GM23338 (cell line): ENCODE results near the gene FOXC2. TPM values are rescaled to one million over a fixed set of nuclear protein-coding genes. Genes with fewer than 3 reads are reported as not detected.

Experiments
- ATAC-seq: fragments of 200-7000 bp; cut with Tn5 transposase; 3 replicates; pipeline ENCODE4 v1.9.1; 2020
- DNase-seq: peaks from one replicate; pipeline ENCODE4 v3.0.0-alpha.2; 2015; ENCODE audit warnings: low spot score
- H2AFZ ChIP-seq: fragments of 200-600 bp; sonication (generic); 2 replicates; pipeline ENCODE4 v1.8.0; 2016; ENCODE audit warnings: antibody characterized with exemption, mild to moderate bottlenecking, moderate library complexity
- H3F3A ChIP-seq: fragments of 200-600 bp; sonication (generic); replicated peaks from 2 replicates; pipeline ENCODE4 v1.8.0; 2017; ENCODE audit warnings: antibody characterized with exemption, mixed run types, low read depth
- H3K27ac ChIP-seq: fragments of 200-600 bp; sonication (generic); 2 replicates; pipeline ENCODE4 v1.6.1; 2016; ENCODE audit warnings: low read depth
- H3K27me3 ChIP-seq: fragments of 200-600 bp; sonication (generic); 2 replicates; pipeline ENCODE4 v1.8.0; 2016; ENCODE audit warnings: mild to moderate bottlenecking, mixed run types, moderate library complexity; ENCODE audit not compliant: insufficient read depth
- H3K36me3 ChIP-seq: fragments of 200-600 bp; sonication (generic); 2 replicates; pipeline ENCODE4 v1.8.0; 2016; ENCODE audit warnings: mild to moderate bottlenecking; ENCODE audit not compliant: insufficient read depth
- H3K4me1 ChIP-seq: fragments of 200-600 bp; sonication (generic); 2 replicates; pipeline ENCODE4 v1.8.0; 2016; ENCODE audit warnings: mild to moderate bottlenecking, moderate library complexity; ENCODE audit not compliant: insufficient read depth
- H3K4me2 ChIP-seq: fragments of 200-600 bp; sonication (generic); 2 replicates; pipeline ENCODE4 v1.7.1; 2017; ENCODE audit warnings: mixed run types
- H3K4me3 ChIP-seq: fragments of 200-600 bp; sonication (generic); 2 replicates; pipeline ENCODE4 v1.6.1; 2016; ENCODE audit warnings: mixed run types
- H3K79me2 ChIP-seq: fragments of 200-600 bp; sonication (generic); replicated peaks from 2 replicates; pipeline ENCODE4 v1.8.0; 2017; ENCODE audit warnings: mild to moderate bottlenecking; ENCODE audit not compliant: insufficient read depth
- H3K9me2 ChIP-seq: fragments of 200-600 bp; sonication (generic); 2 replicates; pipeline ENCODE4 v1.8.0; 2017; ENCODE audit not compliant: insufficient read depth
- H4K20me1 ChIP-seq: fragments of 200-600 bp; sonication (generic); replicated peaks from 2 replicates; pipeline ENCODE4 v1.8.0; 2017; ENCODE audit warnings: mild to moderate bottlenecking; ENCODE audit not compliant: insufficient read depth
- H3K27ac Mint-ChIP-seq: 2 replicates; pipeline ENCODE4 v1.8.0; 2020; ENCODE audit warnings: inconsistent platforms, mild to moderate bottlenecking, moderate library complexity, mixed read lengths
- H3K27me3 Mint-ChIP-seq: 3 replicates; pipeline ENCODE4 v1.8.0; 2022; ENCODE audit warnings: low read depth, mild to moderate bottlenecking, moderate library complexity, mixed read lengths, inconsistent platforms; ENCODE audit not compliant: insufficient read depth, poor library complexity
- H3K36me3 Mint-ChIP-seq: 3 replicates; pipeline ENCODE4 v1.8.0; 2021; ENCODE audit warnings: low read depth, mild to moderate bottlenecking, inconsistent platforms, moderate library complexity, mixed read lengths
- H3K4me1 Mint-ChIP-seq: 3 replicates; pipeline ENCODE4 v1.8.0; 2020; ENCODE audit warnings: mild to moderate bottlenecking, inconsistent platforms, mixed read lengths
- H3K4me3 Mint-ChIP-seq: 3 replicates; pipeline ENCODE4 v1.8.0; 2021; ENCODE audit warnings: moderate library complexity, mild to moderate bottlenecking, inconsistent platforms, mixed read lengths
- H3K9me3 Mint-ChIP-seq: 3 replicates; pipeline ENCODE4 v1.8.0; 2020; ENCODE audit warnings: moderate library complexity, mild to moderate bottlenecking, inconsistent platforms, mixed read lengths
- CREB1 ChIP-seq: fragments of 250-450 bp; sonication (Bioruptor Pico); IDR thresholded peaks from 2 replicates; pipeline ENCODE4 v1.5.0; 2020; ENCODE audit warnings: low read depth, mild to moderate bottlenecking, moderate library complexity
- EZH2 ChIP-seq: fragments of 200-600 bp; sonication (generic); IDR thresholded peaks from one replicate; pipeline ENCODE4 v1.8.0; 2017; ENCODE audit warnings: antibody characterized with exemption, mild to moderate bottlenecking, low read depth; ENCODE audit not compliant: unreplicated experiment
- EZH2phosphoT487 ChIP-seq: fragments of 200-600 bp; sonication (generic); IDR thresholded peaks from one replicate; pipeline ENCODE4 v1.8.1; 2018; ENCODE audit warnings: antibody characterized with exemption; ENCODE audit not compliant: unreplicated experiment
- JUNB ChIP-seq: IDR thresholded peaks from one replicate; pipeline ENCODE4 v1.6.1; 2016; ENCODE audit warnings: antibody characterized with exemption; ENCODE audit not compliant: unreplicated experiment
- NANOG ChIP-seq: IDR thresholded peaks from 2 replicates; pipeline ENCODE4 v1.6.1; 2016; ENCODE audit warnings: antibody characterized with exemption, borderline replicate concordance
- POLR2AphosphoS5 ChIP-seq: IDR thresholded peaks from 2 replicates; pipeline ENCODE4 v1.6.1; 2016; ENCODE audit warnings: antibody characterized with exemption, low read depth
- STAT1 ChIP-seq: IDR thresholded peaks from one replicate; pipeline ENCODE4 v1.6.1; 2016; ENCODE audit warnings: antibody characterized with exemption; ENCODE audit not compliant: unreplicated experiment
- ZNF114 ChIP-seq: fragments of 250-450 bp; sonication (Bioruptor Pico); IDR thresholded peaks from 2 replicates; pipeline ENCODE4 v1.5.0; 2020; ENCODE audit warnings: mild to moderate bottlenecking, moderate library complexity
- ZNF331 ChIP-seq: fragments of 250-450 bp; sonication (Bioruptor Pico); IDR thresholded peaks from 2 replicates; pipeline ENCODE4 v1.5.0; 2020; ENCODE audit warnings: low read depth, mild to moderate bottlenecking, moderate library complexity
- polyA plus RNA-seq: library from polyadenylated mRNA; unstranded; fragments of >200 nt; fragmentation: Nextera tagmentation; extraction: Ambion mirVana; gene quantifications from 2 replicates; pipeline ENCODE4 v1.2.1, GENCODE V29; 2016
- total RNA-seq: library from RNA; depleted of rRNA; stranded (reverse); fragments of >200 nt; shearing (Covaris generic); gene quantifications from 2 replicates; pipeline ENCODE4 v1.2.3, GENCODE V29; 2014
- TF ChIP-seq, protein P1 (sequence below): IDR thresholded peaks from 2 replicates; pipeline ENCODE4 v1.6.1; 2016; ENCODE audit warnings: antibody characterized with exemption
- TF ChIP-seq, protein P2 (sequence below), 2 experiments: fragments of 200-600 bp in 1 of 2; sonication (generic) in 1 of 2; conservative IDR thresholded peaks; 2 replicates each; pipeline versions ENCODE4 v1.5.1 to v1.6.1; 2016 to 2017; ENCODE audit warnings: antibody characterized with exemption in 2 of 2, low read depth in 2 of 2, mild to moderate bottlenecking in 2 of 2, moderate library complexity in 1 of 2
- TF ChIP-seq, protein P3 (sequence below): IDR thresholded peaks from one replicate; pipeline ENCODE4 v1.6.1; 2018; ENCODE audit warnings: antibody characterized with exemption; ENCODE audit not compliant: unreplicated experiment

Gene FOXC2
- total and polyA plus RNA-seq, 2 experiments from 2014 or later = 0.16 TPM; not detected in 1

DNA sequence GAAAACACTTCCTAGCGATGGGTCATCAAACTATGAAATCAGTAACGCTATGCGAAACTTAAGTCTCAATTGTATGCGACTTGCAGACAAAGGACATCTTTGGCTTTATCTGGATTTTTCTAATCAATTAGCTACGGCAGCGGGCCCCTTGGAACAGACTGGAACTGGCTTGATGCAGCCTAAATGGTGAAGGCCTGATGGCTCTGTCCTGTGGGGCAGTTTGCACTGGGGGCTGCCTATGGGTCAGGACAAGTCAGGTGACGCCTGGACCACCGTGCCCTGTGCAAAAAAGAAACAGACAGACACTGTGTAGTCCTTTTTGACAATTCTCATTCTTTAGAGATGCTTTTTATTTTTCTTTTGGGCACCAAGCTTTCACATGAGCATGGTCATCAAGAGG lies 33.6 kb upstream of the FOXC2 start:
- Histone ChIP-seq H3F3A (no peaks in the 10 kb centered on the region), H4K20me1 (no peaks in the 10 kb centered on the region), H2AFZ (no peak overlapping the region), H3K79me2 (no peaks in the 10 kb centered on the region), H3K27me3 (no peaks in the 10 kb centered on the region), H3K4me1 (0 out of 2 replicates have a peak, but pooled peaks cover 3% of the 10 kb centered on the region), H3K9me2 (no peaks in the 10 kb centered on the region), H3K27ac (no peak overlapping the region), H3K4me3 (no peak overlapping the region), H3K36me3 (no peaks in the 10 kb centered on the region), H3K4me2 (no peak overlapping the region)
- Mint-ChIP-seq H3K9me3 (peaks cover 5% of the 10 kb centered on the region; the same call in 2 of the 3 replicates), H3K27ac (no peak overlapping the region), H3K36me3 (peaks cover 11% of the 10 kb centered on the region; the same call in 1 of the 3 replicates), H3K4me1 (no peaks in the 10 kb centered on the region), H3K4me3 (no peak overlapping the region), H3K27me3 (peaks cover 6% of the 10 kb centered on the region)
- no peak for TF ChIP-seq POLR2AphosphoS5
- no peak for DNase-seq
- no peak for ATAC-seq

DNA sequence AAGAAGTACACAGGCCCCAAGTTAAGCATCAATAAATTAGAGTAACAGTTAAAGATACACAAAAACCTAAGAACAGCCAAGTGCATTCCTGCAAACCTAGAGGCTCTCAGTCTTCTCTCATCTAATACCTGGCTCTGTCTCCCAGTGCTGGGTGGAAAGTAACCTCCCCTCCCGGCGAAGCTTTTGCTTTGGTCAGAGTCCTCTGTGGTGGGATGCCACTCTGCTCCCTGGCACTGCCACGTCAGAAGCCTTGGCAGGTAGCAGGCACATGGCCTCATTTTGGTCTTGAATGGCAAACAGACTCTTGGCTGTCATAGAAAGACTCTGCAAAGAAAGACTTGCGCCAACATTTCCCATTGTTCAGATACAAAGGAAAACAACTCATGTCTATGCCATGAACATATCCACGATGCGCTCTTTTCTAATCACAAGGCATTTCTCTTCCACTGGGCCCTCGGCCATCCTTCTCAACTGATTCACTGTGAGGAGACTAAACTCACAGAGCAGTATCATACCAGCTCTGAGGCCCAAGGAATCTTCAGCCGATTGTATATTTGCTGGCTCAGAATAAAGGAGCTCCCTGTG lies 32.8 kb upstream of the FOXC2 start:
- H3K9me3 Mint-ChIP-seq = no peaks in the 10 kb centered on the region; the same call in 2 of the 3 replicates
- peaks cover 5% of the 10 kb centered on the region; the same call in 1 of the 3 replicates for H3K36me3 Mint-ChIP-seq
- no peak for TF ChIP-seq JUNB
- no peak for DNase-seq
- no peak overlapping the region for H2AFZ ChIP-seq
- H4K20me1 ChIP-seq = no peaks in the 10 kb centered on the region
- no peak for ATAC-seq
- no peak overlapping the region for H3K27ac ChIP-seq
- no peaks in the 10 kb centered on the region for H3K9me2 ChIP-seq
- no peak overlapping the region for H3K4me3 Mint-ChIP-seq
- H3K27me3 ChIP-seq = no peaks in the 10 kb centered on the region
- no peaks in the 10 kb centered on the region for H3K36me3 ChIP-seq
- peaks cover 6% of the 10 kb centered on the region for H3K27me3 Mint-ChIP-seq
- H3K4me3 ChIP-seq = no peak overlapping the region
- H3K4me1 Mint-ChIP-seq = no peaks in the 10 kb centered on the region
- H3F3A ChIP-seq = no peaks in the 10 kb centered on the region
- no peak overlapping the region for H3K27ac Mint-ChIP-seq
- no peaks in the 10 kb centered on the region for H3K79me2 ChIP-seq
- no peak overlapping the region for H3K4me2 ChIP-seq
- 0 out of 2 replicates have a peak, but pooled peaks cover 3% of the 10 kb centered on the region for H3K4me1 ChIP-seq

DNA sequence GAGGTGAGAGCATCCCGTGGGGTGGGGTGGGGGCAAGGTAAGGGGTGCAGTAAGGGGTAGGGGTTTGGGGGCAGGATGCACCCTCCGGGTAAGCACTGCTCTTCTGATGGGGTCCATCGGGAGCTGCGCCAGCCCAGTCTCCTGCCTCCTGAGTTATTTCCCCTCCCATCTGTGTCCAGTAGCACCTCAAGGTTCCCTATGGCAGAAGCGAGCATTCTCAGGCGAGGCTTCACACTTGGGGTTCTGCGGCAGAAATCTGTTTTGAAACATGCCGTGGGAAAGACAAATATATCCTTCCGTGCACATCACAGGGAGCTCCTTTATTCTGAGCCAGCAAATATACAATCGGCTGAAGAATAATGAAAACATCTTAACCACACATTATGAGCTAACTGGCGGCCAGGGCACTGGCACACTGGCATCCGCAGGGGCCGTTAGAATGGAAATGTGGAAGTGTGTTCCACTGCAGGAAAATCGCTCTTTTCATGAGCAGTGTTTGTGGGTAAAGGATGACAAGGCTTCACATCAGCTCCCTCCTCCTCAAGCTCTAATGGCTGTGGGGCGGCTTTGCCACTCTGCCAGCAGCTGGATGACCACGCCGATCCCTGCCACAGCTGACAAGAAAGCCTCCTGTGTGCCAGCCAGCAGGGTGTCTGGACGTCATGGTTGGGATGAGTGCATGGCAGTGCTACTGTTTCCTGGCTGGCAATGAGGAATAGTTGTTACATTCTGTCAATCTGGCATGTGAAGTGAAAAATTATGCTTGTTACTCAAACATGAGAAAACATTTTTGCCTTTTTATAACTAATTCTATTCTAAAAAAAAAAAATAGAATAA lies 31.6 kb upstream of the FOXC2 start:
- no peaks in the 10 kb centered on the region for H3F3A ChIP-seq
- DNase-seq (no peak), ATAC-seq (no peak)
- Mint-ChIP-seq H3K36me3 (peaks cover 4% of the 10 kb centered on the region; the same call in 2 of the 3 replicates), H3K4me3 (no peak overlapping the region), H3K27me3 (peaks cover 2% of the 10 kb centered on the region), H3K4me1 (no peaks in the 10 kb centered on the region), H3K9me3 (no peaks in the 10 kb centered on the region), H3K27ac (no peak overlapping the region)
- H3K36me3 ChIP-seq = no peaks in the 10 kb centered on the region
- no peak overlapping the region for H3K4me2 ChIP-seq
- H3K27ac ChIP-seq = no peak overlapping the region
- no peak overlapping the region for H2AFZ ChIP-seq
- no peaks in the 10 kb centered on the region for H3K9me2 ChIP-seq
- H4K20me1 ChIP-seq = no peaks in the 10 kb centered on the region
- 0 out of 2 replicates have a peak, but pooled peaks cover 3% of the 10 kb centered on the region for H3K4me1 ChIP-seq
- no peaks in the 10 kb centered on the region for H3K27me3 ChIP-seq
- no peaks in the 10 kb centered on the region for H3K79me2 ChIP-seq
- no peak overlapping the region for H3K4me3 ChIP-seq
- TF ChIP-seq JUNB (no peak), EZH2phosphoT487 (no peak), CREB1 (no peak), ZNF331 (no peak), EZH2 (no peak), NANOG (no peak), ZNF114 (CRISPR knock-in tag) (no peak), STAT1 (no peak), POLR2AphosphoS5 (no peak)
- TF ChIP-seq, protein P1, sequence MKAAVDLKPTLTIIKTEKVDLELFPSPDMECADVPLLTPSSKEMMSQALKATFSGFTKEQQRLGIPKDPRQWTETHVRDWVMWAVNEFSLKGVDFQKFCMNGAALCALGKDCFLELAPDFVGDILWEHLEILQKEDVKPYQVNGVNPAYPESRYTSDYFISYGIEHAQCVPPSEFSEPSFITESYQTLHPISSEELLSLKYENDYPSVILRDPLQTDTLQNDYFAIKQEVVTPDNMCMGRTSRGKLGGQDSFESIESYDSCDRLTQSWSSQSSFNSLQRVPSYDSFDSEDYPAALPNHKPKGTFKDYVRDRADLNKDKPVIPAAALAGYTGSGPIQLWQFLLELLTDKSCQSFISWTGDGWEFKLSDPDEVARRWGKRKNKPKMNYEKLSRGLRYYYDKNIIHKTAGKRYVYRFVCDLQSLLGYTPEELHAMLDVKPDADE = no peak
- TF ChIP-seq, protein P2, sequence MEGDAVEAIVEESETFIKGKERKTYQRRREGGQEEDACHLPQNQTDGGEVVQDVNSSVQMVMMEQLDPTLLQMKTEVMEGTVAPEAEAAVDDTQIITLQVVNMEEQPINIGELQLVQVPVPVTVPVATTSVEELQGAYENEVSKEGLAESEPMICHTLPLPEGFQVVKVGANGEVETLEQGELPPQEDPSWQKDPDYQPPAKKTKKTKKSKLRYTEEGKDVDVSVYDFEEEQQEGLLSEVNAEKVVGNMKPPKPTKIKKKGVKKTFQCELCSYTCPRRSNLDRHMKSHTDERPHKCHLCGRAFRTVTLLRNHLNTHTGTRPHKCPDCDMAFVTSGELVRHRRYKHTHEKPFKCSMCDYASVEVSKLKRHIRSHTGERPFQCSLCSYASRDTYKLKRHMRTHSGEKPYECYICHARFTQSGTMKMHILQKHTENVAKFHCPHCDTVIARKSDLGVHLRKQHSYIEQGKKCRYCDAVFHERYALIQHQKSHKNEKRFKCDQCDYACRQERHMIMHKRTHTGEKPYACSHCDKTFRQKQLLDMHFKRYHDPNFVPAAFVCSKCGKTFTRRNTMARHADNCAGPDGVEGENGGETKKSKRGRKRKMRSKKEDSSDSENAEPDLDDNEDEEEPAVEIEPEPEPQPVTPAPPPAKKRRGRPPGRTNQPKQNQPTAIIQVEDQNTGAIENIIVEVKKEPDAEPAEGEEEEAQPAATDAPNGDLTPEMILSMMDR (conservative IDR thresholded peaks at IDR 0.05; ENCODE audit: low read depth in 2 of 2) = no peak
- TF ChIP-seq, protein P3, sequence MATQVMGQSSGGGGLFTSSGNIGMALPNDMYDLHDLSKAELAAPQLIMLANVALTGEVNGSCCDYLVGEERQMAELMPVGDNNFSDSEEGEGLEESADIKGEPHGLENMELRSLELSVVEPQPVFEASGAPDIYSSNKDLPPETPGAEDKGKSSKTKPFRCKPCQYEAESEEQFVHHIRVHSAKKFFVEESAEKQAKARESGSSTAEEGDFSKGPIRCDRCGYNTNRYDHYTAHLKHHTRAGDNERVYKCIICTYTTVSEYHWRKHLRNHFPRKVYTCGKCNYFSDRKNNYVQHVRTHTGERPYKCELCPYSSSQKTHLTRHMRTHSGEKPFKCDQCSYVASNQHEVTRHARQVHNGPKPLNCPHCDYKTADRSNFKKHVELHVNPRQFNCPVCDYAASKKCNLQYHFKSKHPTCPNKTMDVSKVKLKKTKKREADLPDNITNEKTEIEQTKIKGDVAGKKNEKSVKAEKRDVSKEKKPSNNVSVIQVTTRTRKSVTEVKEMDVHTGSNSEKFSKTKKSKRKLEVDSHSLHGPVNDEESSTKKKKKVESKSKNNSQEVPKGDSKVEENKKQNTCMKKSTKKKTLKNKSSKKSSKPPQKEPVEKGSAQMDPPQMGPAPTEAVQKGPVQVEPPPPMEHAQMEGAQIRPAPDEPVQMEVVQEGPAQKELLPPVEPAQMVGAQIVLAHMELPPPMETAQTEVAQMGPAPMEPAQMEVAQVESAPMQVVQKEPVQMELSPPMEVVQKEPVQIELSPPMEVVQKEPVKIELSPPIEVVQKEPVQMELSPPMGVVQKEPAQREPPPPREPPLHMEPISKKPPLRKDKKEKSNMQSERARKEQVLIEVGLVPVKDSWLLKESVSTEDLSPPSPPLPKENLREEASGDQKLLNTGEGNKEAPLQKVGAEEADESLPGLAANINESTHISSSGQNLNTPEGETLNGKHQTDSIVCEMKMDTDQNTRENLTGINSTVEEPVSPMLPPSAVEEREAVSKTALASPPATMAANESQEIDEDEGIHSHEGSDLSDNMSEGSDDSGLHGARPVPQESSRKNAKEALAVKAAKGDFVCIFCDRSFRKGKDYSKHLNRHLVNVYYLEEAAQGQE = no peak
